ENCODE measurements around the gene FAM83F.

FAM83F gene

DNA sequence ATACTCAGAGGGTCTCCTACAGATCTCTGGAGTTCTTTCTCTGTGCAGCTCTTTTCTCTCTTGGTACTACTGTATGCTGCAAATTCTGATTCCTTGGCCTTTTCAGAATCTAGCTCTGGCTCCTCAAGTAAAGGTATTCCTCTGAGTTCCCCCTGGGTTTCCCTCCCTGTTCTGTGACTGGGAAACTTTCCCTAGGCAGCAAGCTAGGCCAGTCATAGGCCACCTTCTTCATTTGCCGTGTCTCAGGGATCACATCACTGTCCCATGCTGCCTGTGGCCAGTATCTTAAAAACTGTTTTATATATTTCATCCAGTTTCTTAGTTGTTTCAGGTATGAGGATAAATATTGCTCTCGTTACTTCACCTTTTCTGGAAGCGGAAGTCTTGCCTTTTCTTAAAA is 71.2 kb downstream of the FAM83F start:
- no peak for DNase-seq (ENCODE audit: low read depth)

DNA sequence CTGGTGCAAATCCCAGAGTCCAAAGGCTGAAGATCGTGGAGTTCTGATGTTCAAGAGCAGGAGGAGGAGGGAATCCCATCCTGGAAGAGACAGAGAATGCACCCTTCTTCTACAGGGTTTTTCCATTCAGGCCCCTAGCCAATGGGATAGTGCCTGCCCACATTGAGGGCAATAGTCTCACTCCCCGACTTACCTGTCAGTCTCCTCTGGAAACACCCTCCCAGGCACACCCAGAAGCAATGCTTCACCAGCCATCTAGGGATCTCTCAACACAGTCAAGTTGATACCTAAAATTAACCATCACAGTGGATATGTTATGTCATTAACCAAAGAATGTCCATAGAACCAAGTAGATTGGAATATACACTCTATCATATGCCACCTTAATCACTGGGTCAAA is 72.9 kb downstream of the FAM83F start:
- DNase-seq (ENCODE audit: low read depth): no peak

GRCh38 chr22:40070701-40071100 is 75.9 kb downstream of the FAM83F start:
- no peak for DNase-seq (ENCODE audit: low read depth)

- DNase-seq (ENCODE audit: low read depth): no peak
Measured at GRCh38 chr22:40071720-40072119, 77.0 kb downstream of the FAM83F start.

DNA sequence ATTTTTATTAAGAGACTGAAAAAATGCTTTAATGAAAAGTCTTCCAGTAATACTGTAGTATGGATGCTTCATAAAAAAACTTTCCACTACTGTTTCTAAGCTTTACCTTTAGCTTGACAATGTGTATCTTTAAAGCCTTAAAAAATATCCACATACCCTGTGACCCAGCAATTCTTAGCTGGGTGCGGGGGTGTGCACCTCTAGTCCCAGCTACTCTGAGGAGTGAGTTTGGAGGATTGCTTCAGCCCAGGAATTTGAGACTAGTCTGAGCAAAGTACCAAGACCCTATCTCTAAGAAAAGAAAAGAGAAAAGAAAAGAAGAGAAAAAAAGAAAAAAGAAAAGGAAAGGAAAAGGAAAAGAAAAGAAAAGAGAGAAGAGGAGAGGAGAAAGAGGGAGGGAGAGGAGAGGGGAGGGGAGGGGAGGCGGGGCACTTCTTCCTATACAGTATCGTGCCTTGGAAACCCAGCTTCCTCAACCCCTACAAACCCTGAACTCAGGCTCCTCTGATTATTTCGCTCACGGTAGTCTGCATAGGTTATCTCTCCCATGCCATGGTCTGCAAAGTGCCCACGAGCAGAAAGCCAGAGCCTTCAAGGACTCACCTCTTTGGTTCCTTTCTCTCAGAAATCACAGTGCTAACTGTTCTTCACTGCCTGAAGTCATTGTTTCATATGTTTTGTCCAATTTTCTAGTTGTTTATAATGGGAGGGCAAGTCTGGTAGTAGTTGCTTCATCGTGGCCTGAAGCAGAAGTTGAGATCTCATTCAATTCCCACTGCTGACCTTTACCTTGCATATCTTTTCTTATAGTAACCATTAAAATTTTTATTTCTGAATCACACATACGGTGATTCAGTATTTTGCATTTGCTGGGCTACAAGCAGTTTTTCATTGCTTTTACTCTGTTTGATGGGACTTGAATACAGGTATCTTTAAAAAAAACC is 82.2 kb downstream of the FAM83F start:
- DNase-seq (ENCODE audit: low read depth): no peak

- DNase-seq (ENCODE audit: low read depth): no peak
Measured at GRCh38 chr22:40077646-40078016, 82.9 kb downstream of the FAM83F start.

GRCh38 chr22:40081662-40082061 is 86.9 kb downstream of the FAM83F start:
- no peak for DNase-seq (ENCODE audit: low read depth)

DNA sequence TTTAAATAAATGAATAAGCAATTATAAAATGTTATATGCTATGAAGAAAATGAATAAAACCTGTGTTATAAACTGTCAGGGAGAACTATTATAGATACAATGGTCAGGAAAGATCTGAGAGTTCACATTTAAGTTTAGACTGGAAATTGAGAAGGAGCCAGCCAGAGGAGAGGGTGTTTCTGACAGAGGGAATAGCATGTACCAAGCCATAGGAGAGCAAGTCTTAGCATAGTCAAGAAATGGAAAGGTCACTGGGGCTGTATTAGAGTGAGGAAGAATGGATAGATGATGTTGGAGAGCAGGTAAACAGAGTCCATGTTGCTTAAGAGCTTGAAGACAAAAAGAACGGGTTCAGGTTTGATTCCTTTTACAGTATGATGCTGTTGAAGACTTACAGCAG is 87.4 kb downstream of the FAM83F start:
- no peak for DNase-seq (ENCODE audit: low read depth)

DNA sequence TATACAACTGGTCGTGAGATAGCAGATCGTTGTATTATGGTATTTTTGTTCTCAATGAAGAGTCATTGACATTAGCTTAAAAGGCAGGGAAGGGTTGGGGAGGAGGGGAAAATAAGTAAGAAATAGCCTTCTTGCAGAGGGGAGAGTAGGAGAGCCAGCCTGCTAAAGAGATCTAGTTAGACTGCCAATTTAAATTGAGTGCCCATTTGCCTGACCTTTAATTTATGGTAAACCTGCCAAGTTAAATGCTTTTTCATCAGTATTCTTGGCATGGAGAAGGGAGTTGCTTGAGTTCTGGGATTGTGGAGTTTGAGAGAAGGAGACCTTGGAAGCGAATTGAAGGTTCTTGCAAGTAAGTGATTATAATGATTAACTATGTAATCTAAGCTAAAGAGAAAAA is 89.0 kb downstream of the FAM83F start:
- no peak for DNase-seq (ENCODE audit: low read depth)

GRCh38 chr22:40084246-40084645 is 89.5 kb downstream of the FAM83F start:
- no peak for DNase-seq (ENCODE audit: low read depth)

GRCh38 chr22:40088818-40089217 is 94.1 kb downstream of the FAM83F start:
- DNase-seq (ENCODE audit: low read depth): no peak

All from stimulated activated CD8-positive, alpha-beta memory T cell treated with anti-CD3 and anti-CD28 coated beads, Interleukin-7, amount 100 ng/mL, for 24 hours (primary cell).